GM23338 (cell line): ENCODE data around the gene DGAT2.

Experiments
- CREB1 ChIP-seq: fragments of 250-450 bp; sonication (Bioruptor Pico); IDR thresholded peaks from 2 replicates; pipeline ENCODE4 v1.5.0; 2020; ENCODE audit warnings: low read depth, mild to moderate bottlenecking, moderate library complexity
- EZH2 ChIP-seq: fragments of 200-600 bp; sonication (generic); IDR thresholded peaks from one replicate; pipeline ENCODE4 v1.8.0; 2017; ENCODE audit warnings: antibody characterized with exemption, mild to moderate bottlenecking, low read depth; ENCODE audit not compliant: unreplicated experiment
- EZH2phosphoT487 ChIP-seq: fragments of 200-600 bp; sonication (generic); IDR thresholded peaks from one replicate; pipeline ENCODE4 v1.8.1; 2018; ENCODE audit warnings: antibody characterized with exemption; ENCODE audit not compliant: unreplicated experiment
- JUNB ChIP-seq: IDR thresholded peaks from one replicate; pipeline ENCODE4 v1.6.1; 2016; ENCODE audit warnings: antibody characterized with exemption; ENCODE audit not compliant: unreplicated experiment
- NANOG ChIP-seq: IDR thresholded peaks from 2 replicates; pipeline ENCODE4 v1.6.1; 2016; ENCODE audit warnings: antibody characterized with exemption, borderline replicate concordance
- POLR2AphosphoS5 ChIP-seq: IDR thresholded peaks from 2 replicates; pipeline ENCODE4 v1.6.1; 2016; ENCODE audit warnings: antibody characterized with exemption, low read depth
- ZNF114 ChIP-seq: fragments of 250-450 bp; sonication (Bioruptor Pico); IDR thresholded peaks from 2 replicates; pipeline ENCODE4 v1.5.0; 2020; ENCODE audit warnings: mild to moderate bottlenecking, moderate library complexity
- ZNF331 ChIP-seq: fragments of 250-450 bp; sonication (Bioruptor Pico); IDR thresholded peaks from 2 replicates; pipeline ENCODE4 v1.5.0; 2020; ENCODE audit warnings: low read depth, mild to moderate bottlenecking, moderate library complexity
- TF ChIP-seq, protein P1 (sequence below), 2 experiments: fragments of 200-600 bp in 1 of 2; sonication (generic) in 1 of 2; conservative IDR thresholded peaks; 2 replicates each; pipeline versions ENCODE4 v1.5.1 to v1.6.1; 2016 to 2017; ENCODE audit warnings: antibody characterized with exemption in 2 of 2, low read depth in 2 of 2, mild to moderate bottlenecking in 2 of 2, moderate library complexity in 1 of 2
- TF ChIP-seq, protein P2 (sequence below): IDR thresholded peaks from 2 replicates; pipeline ENCODE4 v1.6.1; 2016; ENCODE audit warnings: antibody characterized with exemption
- TF ChIP-seq, protein P3 (sequence below): IDR thresholded peaks from one replicate; pipeline ENCODE4 v1.6.1; 2018; ENCODE audit warnings: antibody characterized with exemption; ENCODE audit not compliant: unreplicated experiment

DNA sequence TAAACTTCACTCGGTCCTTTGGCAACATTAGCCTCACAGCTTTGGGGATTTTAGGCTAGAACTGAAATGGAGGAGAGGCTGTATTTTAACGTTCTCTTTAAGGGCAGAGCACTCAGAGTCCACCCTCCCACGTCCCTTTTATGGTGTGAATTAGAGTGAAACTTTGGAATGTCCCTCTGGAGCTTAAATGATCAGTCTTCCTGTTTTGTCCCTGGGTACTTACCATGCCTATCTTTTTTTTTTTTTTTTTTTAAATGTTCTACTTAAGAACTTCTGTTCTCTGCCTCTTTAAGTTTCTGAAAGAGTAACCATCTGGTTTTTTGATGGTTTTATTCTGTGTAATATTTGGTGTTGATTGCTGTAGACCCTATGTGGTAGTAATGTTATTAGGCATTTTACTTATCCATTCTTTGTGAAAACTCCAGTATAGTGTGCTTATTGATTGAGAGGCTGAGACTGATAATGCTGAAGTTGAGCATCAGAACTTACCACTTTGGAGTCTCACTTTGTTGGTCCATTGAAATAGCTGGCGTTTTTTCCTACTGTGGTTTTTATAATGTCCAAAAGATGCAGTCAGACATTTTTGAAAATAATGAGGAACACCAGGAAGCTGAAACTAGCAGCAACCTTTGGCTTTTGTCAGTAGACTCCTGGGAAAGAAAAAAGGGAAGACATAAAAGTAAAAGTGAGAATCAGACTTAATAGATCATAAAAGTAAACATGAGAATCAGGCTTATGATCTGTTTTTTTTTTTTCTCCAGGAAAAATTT is 58.1 kb downstream of the DGAT2 start:
- TF ChIP-seq POLR2AphosphoS5 (no peak), EZH2 (no peak), JUNB (no peak), EZH2phosphoT487 (no peak), CREB1 (CRISPR knock-in tag) (no peak), NANOG (no peak), ZNF114 (no peak), ZNF331 (no peak)
- TF ChIP-seq, protein P1, sequence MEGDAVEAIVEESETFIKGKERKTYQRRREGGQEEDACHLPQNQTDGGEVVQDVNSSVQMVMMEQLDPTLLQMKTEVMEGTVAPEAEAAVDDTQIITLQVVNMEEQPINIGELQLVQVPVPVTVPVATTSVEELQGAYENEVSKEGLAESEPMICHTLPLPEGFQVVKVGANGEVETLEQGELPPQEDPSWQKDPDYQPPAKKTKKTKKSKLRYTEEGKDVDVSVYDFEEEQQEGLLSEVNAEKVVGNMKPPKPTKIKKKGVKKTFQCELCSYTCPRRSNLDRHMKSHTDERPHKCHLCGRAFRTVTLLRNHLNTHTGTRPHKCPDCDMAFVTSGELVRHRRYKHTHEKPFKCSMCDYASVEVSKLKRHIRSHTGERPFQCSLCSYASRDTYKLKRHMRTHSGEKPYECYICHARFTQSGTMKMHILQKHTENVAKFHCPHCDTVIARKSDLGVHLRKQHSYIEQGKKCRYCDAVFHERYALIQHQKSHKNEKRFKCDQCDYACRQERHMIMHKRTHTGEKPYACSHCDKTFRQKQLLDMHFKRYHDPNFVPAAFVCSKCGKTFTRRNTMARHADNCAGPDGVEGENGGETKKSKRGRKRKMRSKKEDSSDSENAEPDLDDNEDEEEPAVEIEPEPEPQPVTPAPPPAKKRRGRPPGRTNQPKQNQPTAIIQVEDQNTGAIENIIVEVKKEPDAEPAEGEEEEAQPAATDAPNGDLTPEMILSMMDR (conservative IDR thresholded peaks at IDR 0.05; ENCODE audit: low read depth in 2 of 2) = no peak
- TF ChIP-seq, protein P2, sequence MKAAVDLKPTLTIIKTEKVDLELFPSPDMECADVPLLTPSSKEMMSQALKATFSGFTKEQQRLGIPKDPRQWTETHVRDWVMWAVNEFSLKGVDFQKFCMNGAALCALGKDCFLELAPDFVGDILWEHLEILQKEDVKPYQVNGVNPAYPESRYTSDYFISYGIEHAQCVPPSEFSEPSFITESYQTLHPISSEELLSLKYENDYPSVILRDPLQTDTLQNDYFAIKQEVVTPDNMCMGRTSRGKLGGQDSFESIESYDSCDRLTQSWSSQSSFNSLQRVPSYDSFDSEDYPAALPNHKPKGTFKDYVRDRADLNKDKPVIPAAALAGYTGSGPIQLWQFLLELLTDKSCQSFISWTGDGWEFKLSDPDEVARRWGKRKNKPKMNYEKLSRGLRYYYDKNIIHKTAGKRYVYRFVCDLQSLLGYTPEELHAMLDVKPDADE = no peak
- TF ChIP-seq, protein P3, sequence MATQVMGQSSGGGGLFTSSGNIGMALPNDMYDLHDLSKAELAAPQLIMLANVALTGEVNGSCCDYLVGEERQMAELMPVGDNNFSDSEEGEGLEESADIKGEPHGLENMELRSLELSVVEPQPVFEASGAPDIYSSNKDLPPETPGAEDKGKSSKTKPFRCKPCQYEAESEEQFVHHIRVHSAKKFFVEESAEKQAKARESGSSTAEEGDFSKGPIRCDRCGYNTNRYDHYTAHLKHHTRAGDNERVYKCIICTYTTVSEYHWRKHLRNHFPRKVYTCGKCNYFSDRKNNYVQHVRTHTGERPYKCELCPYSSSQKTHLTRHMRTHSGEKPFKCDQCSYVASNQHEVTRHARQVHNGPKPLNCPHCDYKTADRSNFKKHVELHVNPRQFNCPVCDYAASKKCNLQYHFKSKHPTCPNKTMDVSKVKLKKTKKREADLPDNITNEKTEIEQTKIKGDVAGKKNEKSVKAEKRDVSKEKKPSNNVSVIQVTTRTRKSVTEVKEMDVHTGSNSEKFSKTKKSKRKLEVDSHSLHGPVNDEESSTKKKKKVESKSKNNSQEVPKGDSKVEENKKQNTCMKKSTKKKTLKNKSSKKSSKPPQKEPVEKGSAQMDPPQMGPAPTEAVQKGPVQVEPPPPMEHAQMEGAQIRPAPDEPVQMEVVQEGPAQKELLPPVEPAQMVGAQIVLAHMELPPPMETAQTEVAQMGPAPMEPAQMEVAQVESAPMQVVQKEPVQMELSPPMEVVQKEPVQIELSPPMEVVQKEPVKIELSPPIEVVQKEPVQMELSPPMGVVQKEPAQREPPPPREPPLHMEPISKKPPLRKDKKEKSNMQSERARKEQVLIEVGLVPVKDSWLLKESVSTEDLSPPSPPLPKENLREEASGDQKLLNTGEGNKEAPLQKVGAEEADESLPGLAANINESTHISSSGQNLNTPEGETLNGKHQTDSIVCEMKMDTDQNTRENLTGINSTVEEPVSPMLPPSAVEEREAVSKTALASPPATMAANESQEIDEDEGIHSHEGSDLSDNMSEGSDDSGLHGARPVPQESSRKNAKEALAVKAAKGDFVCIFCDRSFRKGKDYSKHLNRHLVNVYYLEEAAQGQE = no peak
